Psoas muscle (tissue), 8 donors: ENCODE results near the gene ZIC1. TPM values are rescaled to one million over a fixed set of nuclear protein-coding genes. Genes with fewer than 3 reads are reported as not detected.

ENCODE experiments used
- ATAC-seq, 4 donors: fragments of 200-7000 bp; cut with Tn5 transposase; one replicate each; pipeline ENCODE4 v1.9.1; 2020; ENCODE audit warnings: moderate library complexity in 3 of 4, mild to moderate bottlenecking in 2 of 4
- DNase-seq, 2 donors: peaks; one replicate each; pipeline ENCODE4 v3.0.0-alpha.2; 2020
- H3K27ac ChIP-seq: fragments of 200-600 bp; one replicate; pipeline ENCODE4 v1.8.0; 2022
- H3K27me3 ChIP-seq, 3 donors: fragments of 200-600 bp in 1 of 3; one replicate each; pipeline versions ENCODE4 v1.6.1 to v1.8.0; 2013 to 2022; ENCODE audit warnings: low read length in 2 of 3, mild to moderate bottlenecking in 2 of 3, moderate library complexity in 1 of 3; ENCODE audit not compliant: insufficient read depth in 3 of 3
- H3K36me3 ChIP-seq, 2 donors: fragments of 200-600 bp in 1 of 2; one replicate each; pipeline versions ENCODE4 v1.6.1 to v1.8.0; 2013 to 2022; ENCODE audit warnings: low read depth in 1 of 2, mild to moderate bottlenecking in 1 of 2, moderate library complexity in 1 of 2; ENCODE audit not compliant: insufficient read depth in 1 of 2
- H3K4me1 ChIP-seq: fragments of 200-600 bp; one replicate; pipeline ENCODE4 v1.8.0; 2022
- H3K4me3 ChIP-seq: fragments of 200-600 bp; one replicate; pipeline ENCODE4 v1.8.0; 2022; ENCODE audit warnings: mild to moderate bottlenecking
- H3K9me3 ChIP-seq: fragments of 200-600 bp; one replicate; pipeline ENCODE4 v1.8.0; 2022
- WGBS, 3 donors: extraction: QIAGEN DNeasy Blood & Tissue Kit; methylation state at CpG; one replicate each; pipeline versions ENCODE4 v1.1.6 to v1.1.7; 2013; 5-methylcytosine and 5-hydroxymethylcytosine counted together
- intact Hi-C, 2 donors: fragments of 100-400 bp; cut with DNase I; formaldehyde crosslinking; loops; one replicate each; pipeline versions ENCODE4 v1.11.0 to v1.14.2; 2022
- polyA plus RNA-seq, 3 donors: library from polyadenylated mRNA; stranded (reverse); fragments of 200-250 nt; gene quantifications; one replicate each; pipeline ENCODE4 v1.2.3, GENCODE V29; 2013
- total RNA-seq, 4 donors: library from RNA; stranded (reverse); fragmentation: NEBNext Ultra II Directional in 2 of 4; extraction: Animal tissue kit (Norgen Biotek cat#: 25700) in 2 of 4; gene quantifications; one replicate each; pipeline versions ENCODE4 v1.2.1 to v1.2.4, GENCODE V29; 2021 to 2023
- TF ChIP-seq, protein P1 (sequence below): fragments of 200-600 bp; IDR thresholded peaks from one replicate; pipeline ENCODE4 v1.8.0; 2022; ENCODE audit warnings: antibody characterized with exemption
- donor health status: healthy with polysubstance abuse.
- donor health status: DM: no; HTN: no; CAD: no; lungs with moderate emphysema.
- donor health status: Bipolar disorder and iron deficiency.
- donor health status: healthy.
- donor health status: DM: yes; HTN: yes; CAD: no.
- donor health status: DM: no; HTN: no; CAD: no.
- donor health status: DM: no; HTN: no; CAD: no.
- donor health status: DM: yes; HTN: yes; CAD: no.

The ZIC1 gene
- total and polyA plus RNA-seq, 7 donors = 2.3 to 10.2 (median 4.5) TPM

DNA sequence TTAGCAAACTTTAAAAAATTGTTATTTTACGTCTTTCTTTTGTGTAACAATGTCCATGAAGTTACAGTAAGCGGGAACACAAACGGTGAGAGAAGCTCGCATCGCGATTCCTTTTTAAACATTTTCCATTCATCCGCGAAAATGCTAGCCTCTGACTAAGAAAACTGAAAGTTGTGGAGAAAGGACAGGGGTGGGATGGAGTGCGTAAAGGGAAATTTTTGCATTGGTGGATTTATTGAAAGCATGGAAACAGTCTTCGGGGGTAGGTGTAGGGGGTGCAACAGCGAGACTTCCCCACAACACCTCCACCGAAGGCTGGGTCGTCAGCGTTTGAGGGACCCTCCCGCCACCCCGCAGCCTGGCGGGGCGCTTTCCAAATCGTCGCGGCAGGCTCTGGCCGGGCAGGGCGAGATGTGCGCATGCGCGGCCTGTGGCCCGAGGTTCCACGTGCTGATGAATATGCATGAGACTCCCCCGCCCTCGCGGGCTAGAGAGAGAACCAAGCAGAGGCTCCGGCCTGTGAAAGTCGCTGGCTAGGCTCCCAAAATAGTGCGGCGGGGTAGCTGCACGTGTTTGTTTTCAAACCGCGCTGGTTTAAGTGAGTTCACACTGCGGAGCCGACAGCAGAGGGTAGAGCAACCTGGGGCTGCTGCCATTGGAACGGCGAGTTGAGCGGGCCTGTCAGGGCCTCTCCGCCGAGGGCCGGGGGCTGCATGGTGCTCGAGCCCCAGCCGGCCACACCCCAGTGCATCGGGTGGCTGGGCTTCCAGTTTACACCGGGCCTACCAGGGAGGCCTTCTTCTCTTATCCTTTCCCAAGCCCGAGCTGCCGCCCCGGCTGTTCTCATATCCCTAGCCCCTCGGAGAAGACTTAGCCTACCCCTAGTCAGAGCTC, 9.9 kb downstream of the ZIC1 start:
- DNase-seq (peak; percentile 84 to 93), ATAC-seq (peak; percentile 87 to 93 (median 92))
- Histone ChIP-seq H3K27me3 (peaks cover 0 to 49% (median 11%) of the 10 kb centered on the region in 3 donors), H3K4me3 (peak overlapping the region; percentile 75), H3K36me3 (no peaks in the 10 kb centered on the region), H3K4me1 (peaks cover 5% of the 10 kb centered on the region), H3K27ac (peak overlapping the region; percentile 70), H3K9me3 (no peaks in the 10 kb centered on the region)
- 7 to 10% (median 9%) methylated on average over 54 of the region's 54 CpGs for WGBS, 3 donors
- TF ChIP-seq, protein P1, sequence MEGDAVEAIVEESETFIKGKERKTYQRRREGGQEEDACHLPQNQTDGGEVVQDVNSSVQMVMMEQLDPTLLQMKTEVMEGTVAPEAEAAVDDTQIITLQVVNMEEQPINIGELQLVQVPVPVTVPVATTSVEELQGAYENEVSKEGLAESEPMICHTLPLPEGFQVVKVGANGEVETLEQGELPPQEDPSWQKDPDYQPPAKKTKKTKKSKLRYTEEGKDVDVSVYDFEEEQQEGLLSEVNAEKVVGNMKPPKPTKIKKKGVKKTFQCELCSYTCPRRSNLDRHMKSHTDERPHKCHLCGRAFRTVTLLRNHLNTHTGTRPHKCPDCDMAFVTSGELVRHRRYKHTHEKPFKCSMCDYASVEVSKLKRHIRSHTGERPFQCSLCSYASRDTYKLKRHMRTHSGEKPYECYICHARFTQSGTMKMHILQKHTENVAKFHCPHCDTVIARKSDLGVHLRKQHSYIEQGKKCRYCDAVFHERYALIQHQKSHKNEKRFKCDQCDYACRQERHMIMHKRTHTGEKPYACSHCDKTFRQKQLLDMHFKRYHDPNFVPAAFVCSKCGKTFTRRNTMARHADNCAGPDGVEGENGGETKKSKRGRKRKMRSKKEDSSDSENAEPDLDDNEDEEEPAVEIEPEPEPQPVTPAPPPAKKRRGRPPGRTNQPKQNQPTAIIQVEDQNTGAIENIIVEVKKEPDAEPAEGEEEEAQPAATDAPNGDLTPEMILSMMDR = no peak
- intact Hi-C loops = loop anchor here in 1 of 2 donors (10.0 kb wide), 2 partner anchors 64 to 196 kb away; no protein-coding TSS in a partner anchor

GRCh38 chr3:147419781-147420224, 10.6 kb downstream of the ZIC1 start:
- DNase-seq = no peak
- Histone ChIP-seq H3K4me1 (peaks cover 5% of the 10 kb centered on the region), H3K27ac (peak overlapping the region; percentile 70), H3K9me3 (no peaks in the 10 kb centered on the region), H3K27me3 (peaks cover 0 to 47% (median 13%) of the 10 kb centered on the region in 3 donors), H3K4me3 (peak overlapping the region; percentile 75), H3K36me3 (no peaks in the 10 kb centered on the region)
- TF ChIP-seq, protein P1 = no peak
- intact Hi-C loops = loop anchor here in 1 of 2 donors (10.0 kb wide), 2 partner anchors 65 to 195 kb away; no protein-coding TSS in a partner anchor
- 57 to 73% (median 67%) methylated on average over 10 of the region's 10 CpGs for WGBS, 3 donors
- no peak for ATAC-seq

DNA sequence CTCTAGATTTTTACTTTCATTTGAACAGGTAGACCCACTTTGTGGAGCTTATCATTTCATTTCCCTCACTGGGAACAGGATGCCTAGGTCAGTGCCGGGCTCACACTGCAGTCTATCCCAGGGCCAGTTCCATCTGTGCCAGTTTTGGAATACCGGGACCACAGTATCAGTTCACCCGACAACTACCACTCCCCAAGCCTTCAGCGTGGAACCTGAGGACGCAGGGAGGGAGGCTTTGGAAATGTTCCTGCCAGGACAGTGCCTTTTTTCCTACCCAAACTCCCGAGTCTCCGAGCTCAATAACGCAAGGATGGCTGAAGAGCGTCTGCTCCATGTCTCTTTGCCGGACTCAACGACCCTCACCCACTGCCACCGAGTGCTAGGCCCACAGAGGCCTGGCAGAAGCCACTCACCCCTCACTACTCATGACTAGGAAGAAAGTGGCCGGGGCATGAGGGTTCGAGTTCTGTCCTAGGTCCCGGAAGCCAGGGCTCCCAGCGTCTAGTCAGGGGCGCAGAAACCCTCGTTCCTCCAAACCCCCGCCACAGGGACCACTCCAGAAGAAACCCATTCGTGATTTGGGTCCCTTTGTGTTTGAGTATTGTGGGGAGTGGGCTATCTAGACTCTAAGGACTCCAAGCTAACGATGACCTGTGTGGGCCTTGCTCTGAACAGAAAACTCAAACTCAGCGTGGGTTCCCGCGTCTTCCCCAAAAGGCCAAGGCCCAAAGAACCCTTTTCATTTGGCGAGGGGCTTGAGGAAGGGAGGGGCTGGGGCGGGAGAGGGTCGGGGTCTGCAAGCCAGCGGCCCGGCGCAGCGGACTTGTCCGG, 11.4 kb downstream of the ZIC1 start:
- intact Hi-C loops = no loop called here
- peaks cover 0 to 48% (median 11%) of the 10 kb centered on the region in 3 donors for H3K27me3 ChIP-seq
- WGBS, 3 donors = 52 to 55% (median 54%) methylated on average over 29 to 32 of the region's 32 CpGs

GRCh38 chr3:147421184-147421912, 12.2 kb downstream of the ZIC1 start:
- TF ChIP-seq, protein P1 = no peak
- peaks cover 5% of the 10 kb centered on the region for H3K4me1 ChIP-seq
- H3K27ac ChIP-seq = peak overlapping the region; percentile 48
- intact Hi-C loops = no loop called here
- H3K4me3 ChIP-seq = peak overlapping the region; percentile 60
- H3K9me3 ChIP-seq = no peaks in the 10 kb centered on the region
- no peaks in the 10 kb centered on the region for H3K36me3 ChIP-seq
- 23 to 28% (median 25%) methylated on average over 47 to 53 of the region's 53 CpGs for WGBS, 3 donors
- DNase-seq = no peak
- peaks cover 0 to 44% (median 11%) of the 10 kb centered on the region in 3 donors for H3K27me3 ChIP-seq
- ATAC-seq = peak; percentile 48 to 74 (median 65)

More for the DNA sequence above, 11.4 kb downstream of the ZIC1 start:
- Histone ChIP-seq H3K4me3 (peak overlapping the region; percentile 60), H3K36me3 (no peaks in the 10 kb centered on the region), H3K27ac (peak overlapping the region; percentile 48), H3K4me1 (peaks cover 5% of the 10 kb centered on the region), H3K9me3 (no peaks in the 10 kb centered on the region)
- ATAC-seq (no peak), DNase-seq (no peak)
- TF ChIP-seq, protein P1 = no peak
